ENCODE measurements around the gene CLEC14A. TPM values are rescaled to one million over a fixed set of nuclear protein-coding genes. Genes with fewer than 3 reads are reported as not detected.

The CLEC14A gene
- total RNA-seq, 2 donors from 2014 or later = 44.6 to 63.0 TPM

DNA sequence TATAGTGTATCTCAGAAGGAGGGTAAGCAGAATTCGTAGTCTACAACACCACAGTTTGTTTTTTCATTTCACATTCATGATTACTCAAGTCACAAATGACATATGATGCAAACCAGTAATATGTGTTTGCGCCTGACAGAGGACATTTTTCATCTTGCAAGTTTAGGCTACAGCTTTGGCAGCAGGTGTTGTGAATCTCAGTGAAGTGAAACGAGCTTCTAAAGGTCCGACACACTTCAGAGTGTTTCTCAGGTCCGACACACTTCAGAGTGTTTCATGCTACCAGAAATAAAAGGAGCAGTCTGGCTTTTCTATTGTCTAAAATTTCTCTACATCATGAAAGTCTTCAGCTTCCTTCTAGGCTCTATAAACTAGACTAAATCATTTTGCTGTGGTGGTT lies 22.7 kb downstream of the CLEC14A start:
- no peak for DNase-seq (ENCODE audit: low spot score)
- TF ChIP-seq, protein P1, sequence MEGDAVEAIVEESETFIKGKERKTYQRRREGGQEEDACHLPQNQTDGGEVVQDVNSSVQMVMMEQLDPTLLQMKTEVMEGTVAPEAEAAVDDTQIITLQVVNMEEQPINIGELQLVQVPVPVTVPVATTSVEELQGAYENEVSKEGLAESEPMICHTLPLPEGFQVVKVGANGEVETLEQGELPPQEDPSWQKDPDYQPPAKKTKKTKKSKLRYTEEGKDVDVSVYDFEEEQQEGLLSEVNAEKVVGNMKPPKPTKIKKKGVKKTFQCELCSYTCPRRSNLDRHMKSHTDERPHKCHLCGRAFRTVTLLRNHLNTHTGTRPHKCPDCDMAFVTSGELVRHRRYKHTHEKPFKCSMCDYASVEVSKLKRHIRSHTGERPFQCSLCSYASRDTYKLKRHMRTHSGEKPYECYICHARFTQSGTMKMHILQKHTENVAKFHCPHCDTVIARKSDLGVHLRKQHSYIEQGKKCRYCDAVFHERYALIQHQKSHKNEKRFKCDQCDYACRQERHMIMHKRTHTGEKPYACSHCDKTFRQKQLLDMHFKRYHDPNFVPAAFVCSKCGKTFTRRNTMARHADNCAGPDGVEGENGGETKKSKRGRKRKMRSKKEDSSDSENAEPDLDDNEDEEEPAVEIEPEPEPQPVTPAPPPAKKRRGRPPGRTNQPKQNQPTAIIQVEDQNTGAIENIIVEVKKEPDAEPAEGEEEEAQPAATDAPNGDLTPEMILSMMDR (IDR thresholded peaks at IDR 0.05) = no peak

DNA sequence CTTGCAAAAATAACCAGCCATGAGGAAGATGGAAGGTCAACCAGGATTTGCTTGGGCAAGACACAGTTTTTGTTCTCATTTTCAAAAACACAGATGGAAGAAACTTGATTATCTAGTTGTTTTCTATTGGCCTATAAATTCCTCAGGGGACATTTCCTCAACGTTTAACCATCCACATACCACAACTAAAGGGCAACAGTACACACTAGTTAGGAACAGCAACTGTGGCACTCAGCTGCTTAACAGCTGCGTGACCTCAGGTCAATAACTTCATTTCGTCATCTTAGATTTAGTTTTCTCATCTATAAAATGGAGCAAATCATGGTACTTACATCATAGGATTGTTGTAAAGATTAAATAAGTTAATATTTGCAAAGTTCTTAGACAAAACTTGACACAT lies 29.5 kb downstream of the CLEC14A start:
- TF ChIP-seq, protein P1 (IDR thresholded peaks at IDR 0.05) = no peak
- H3K4me3 ChIP-seq = no peak overlapping the region
- no peaks in the 10 kb centered on the region for H3K36me3 ChIP-seq
- H3K4me1 ChIP-seq = no peaks in the 10 kb centered on the region
- H3K27ac ChIP-seq = no peak overlapping the region
- H3K9me3 ChIP-seq = no peaks in the 10 kb centered on the region
- H3K27me3 ChIP-seq = no peaks in the 10 kb centered on the region
- no peak for DNase-seq (ENCODE audit: low spot score)

More for the DNA sequence above, 22.7 kb downstream of the CLEC14A start:
- no peaks in the 10 kb centered on the region for H3K4me1 ChIP-seq
- no peaks in the 10 kb centered on the region for H3K27me3 ChIP-seq
- H3K36me3 ChIP-seq = no peaks in the 10 kb centered on the region
- H3K4me3 ChIP-seq = no peak overlapping the region
- no peak overlapping the region for H3K27ac ChIP-seq
- H3K9me3 ChIP-seq = no peaks in the 10 kb centered on the region

DNA sequence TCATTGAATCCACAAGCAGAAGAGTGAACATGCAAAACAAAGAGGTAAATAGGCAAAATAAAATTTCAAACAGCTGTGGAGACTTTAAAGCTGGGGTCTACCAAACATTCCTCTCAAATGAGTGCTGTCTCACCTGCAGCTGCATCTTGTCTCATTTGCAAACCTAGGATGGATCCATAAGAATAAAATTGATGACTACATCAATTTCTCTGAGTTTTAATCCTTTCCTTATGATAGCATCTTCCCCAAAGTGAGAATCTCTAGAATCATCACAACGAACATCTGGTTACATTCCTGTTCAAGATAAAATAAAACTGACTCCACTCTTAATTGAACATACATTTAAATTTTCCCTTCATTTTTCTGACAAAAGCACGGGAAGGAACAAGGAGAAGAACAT lies 29.9 kb downstream of the CLEC14A start:
- no peak for DNase-seq (ENCODE audit: low spot score)
- no peak overlapping the region for H3K4me3 ChIP-seq
- no peaks in the 10 kb centered on the region for H3K36me3 ChIP-seq
- TF ChIP-seq, protein P1 (IDR thresholded peaks at IDR 0.05) = no peak
- H3K27ac ChIP-seq = no peak overlapping the region
- H3K4me1 ChIP-seq = no peaks in the 10 kb centered on the region
- no peaks in the 10 kb centered on the region for H3K27me3 ChIP-seq
- no peaks in the 10 kb centered on the region for H3K9me3 ChIP-seq

DNA sequence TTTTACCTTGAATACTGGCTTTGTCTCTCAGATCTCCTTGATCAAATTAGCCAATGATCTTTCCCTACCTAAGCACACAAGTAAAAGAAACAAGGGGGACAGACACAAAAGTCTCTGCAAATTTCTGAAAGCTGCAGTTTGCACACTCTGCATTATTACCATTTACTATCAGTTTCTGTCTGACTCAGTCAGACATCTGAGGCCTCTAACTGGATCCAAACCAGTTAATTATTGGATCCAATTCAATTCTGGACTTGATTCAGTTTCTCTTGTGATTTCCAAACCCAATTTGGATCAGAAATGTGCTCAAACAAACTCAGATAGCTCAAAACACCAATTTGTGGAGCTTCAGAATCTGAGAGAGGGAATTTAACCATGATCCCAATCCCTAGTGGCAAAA lies 31.6 kb downstream of the CLEC14A start:
- H3K9me3 ChIP-seq = no peaks in the 10 kb centered on the region
- no peaks in the 10 kb centered on the region for H3K27me3 ChIP-seq
- TF ChIP-seq, protein P1 (IDR thresholded peaks at IDR 0.05) = no peak
- no peaks in the 10 kb centered on the region for H3K36me3 ChIP-seq
- H3K27ac ChIP-seq = no peak overlapping the region
- no peaks in the 10 kb centered on the region for H3K4me1 ChIP-seq
- H3K4me3 ChIP-seq = no peak overlapping the region
- DNase-seq (ENCODE audit: low spot score) = no peak

DNA sequence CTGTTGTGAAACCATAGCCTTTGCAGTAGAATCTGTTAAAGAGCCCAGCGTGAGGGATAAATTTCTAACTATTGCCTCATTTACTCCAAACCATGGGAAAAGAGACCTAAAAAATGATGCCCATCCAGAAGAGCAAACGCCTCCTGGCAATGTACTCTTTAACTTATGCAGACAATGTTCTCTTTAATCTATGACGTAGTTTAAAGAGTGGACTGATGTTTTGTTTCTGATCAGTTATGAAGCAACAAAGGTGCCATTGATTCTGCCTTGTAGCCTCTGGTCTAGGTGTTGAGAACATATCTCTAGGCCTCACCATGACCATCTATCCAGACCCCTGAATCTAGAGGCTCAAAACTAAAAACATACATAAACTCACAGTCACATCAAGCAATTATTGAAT lies 34.8 kb downstream of the CLEC14A start:
- H3K9me3 ChIP-seq = no peaks in the 10 kb centered on the region
- TF ChIP-seq, protein P1 (IDR thresholded peaks at IDR 0.05) = no peak
- no peaks in the 10 kb centered on the region for H3K27me3 ChIP-seq

DNA sequence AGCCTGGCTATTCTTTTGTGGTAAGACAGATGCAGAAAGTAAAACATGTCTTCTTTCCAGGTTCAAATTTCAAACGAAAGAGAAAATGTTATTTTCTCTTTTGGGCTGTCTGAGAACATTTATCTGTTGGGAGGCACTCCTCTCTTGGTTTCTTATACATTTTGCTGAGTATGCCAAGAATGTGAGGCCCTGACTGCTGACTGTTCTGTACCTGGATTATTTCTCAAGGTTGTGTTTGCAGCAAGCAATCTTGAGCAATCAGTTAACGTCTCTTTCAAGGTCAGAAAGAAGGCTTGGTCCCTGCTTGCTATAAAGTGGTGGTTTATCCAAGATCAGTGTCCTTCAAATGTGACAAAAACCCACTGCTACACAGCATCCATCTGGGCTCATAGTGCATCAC lies 38.3 kb downstream of the CLEC14A start:
- TF ChIP-seq, protein P1 (IDR thresholded peaks at IDR 0.05) = no peak
- no peak overlapping the region for H3K27ac ChIP-seq
- DNase-seq (ENCODE audit: low spot score) = no peak
- no peaks in the 10 kb centered on the region for H3K9me3 ChIP-seq
- no peaks in the 10 kb centered on the region for H3K27me3 ChIP-seq
- H3K4me1 ChIP-seq = no peaks in the 10 kb centered on the region
- H3K36me3 ChIP-seq = no peaks in the 10 kb centered on the region
- no peak overlapping the region for H3K4me3 ChIP-seq

More for the DNA sequence above, 34.8 kb downstream of the CLEC14A start:
- no peak overlapping the region for H3K27ac ChIP-seq
- no peaks in the 10 kb centered on the region for H3K36me3 ChIP-seq
- no peaks in the 10 kb centered on the region for H3K4me1 ChIP-seq
- H3K4me3 ChIP-seq = no peak overlapping the region
- no peak for DNase-seq (ENCODE audit: low spot score)

All from right atrium auricular region (tissue), 2 donors.